ENCODE measurements around the gene KDM4B. TPM values are rescaled to one million over a fixed set of nuclear protein-coding genes. Genes with fewer than 3 reads are reported as not detected.

Gene KDM4B
- total RNA-seq, 2 donors from 2014 or later = 21.0 to 44.8 TPM

GRCh38 chr19:4976401-4977298, 7.7 kb downstream of the KDM4B start:
- ATAC-seq (no peak), DNase-seq (ENCODE audit: low spot score in 2 of 2) (no peak)
- no peaks in the 10 kb centered on the region for H3K9me3 Mint-ChIP-seq
- no peaks in the 10 kb centered on the region for H3K36me3 Mint-ChIP-seq
- H3K27ac Mint-ChIP-seq = no peak overlapping the region

DNA sequence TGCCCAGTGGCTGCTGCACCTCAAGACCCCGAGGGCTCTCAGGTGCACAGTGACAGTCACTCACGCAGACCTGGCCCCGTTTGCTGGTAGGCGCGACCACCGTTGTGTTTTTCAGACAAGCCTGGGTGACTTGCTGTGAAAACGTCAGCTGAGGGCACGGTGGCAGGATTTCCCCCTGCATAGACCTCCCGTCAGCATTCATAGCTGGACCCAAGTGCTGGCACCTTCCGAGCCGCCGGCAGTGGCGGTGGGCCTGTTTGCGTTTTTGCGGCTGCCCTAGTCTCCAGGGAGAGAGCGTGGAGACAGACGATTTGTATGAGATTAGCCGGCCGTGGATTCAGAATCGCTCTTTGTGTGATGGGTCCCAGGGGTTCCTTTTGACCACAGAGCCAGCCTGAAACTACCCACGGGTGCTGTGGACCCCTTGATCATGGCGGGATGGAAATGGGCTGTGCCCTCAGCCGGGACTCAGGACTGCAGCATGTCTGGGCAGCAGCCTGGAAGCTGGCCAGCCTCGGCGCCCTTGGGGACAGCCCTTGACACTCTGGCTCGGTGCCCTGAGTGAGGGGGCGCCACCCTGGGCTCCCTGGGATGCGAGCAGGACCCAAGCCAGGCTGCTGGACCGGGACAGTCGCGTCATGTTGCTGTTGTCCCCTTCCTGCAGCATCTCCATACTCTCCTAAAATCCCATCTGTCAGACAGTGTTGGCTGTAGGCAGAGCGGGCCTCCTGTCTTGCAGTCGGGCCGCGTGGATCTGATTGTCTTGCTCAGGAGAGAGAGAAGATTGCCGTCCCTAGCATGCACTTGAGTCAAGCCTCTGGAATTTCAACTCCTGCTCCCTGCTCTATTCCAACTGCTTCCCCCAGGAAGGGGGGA, 8.6 kb downstream of the KDM4B start:
- Mint-ChIP-seq H3K27ac (no peak overlapping the region), H3K36me3 (no peaks in the 10 kb centered on the region), H3K9me3 (no peaks in the 10 kb centered on the region)
- DNase-seq (ENCODE audit: low spot score in 2 of 2) (no peak), ATAC-seq (no peak)

DNA sequence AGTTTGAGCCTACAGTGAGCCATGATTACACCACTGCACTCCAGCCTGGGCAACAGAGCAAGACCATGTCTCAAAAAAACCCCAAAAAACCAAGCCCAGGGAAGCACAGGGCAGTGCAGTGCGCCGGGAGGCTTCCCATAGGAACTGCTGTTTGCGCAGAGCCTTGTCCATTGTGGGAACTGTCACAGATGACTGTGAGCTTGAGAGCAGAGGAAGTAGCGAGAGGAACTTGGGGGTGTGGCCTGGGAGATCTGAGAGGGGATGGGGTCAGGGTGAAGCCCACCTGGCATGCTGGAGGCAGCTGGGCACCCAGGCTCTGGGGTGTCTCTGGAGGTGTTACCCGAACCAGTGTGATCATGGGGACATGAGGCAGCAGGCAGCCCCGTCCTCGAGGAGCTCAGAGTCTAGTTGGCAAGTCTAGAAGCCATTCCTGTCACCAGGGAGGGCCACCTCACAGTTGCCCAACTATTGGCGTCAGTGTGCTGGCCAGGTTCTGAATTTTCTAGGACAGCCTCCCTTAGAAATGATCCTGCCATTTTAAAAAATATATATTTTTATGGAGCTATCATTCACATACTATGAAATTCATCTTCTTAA, 10.4 kb downstream of the KDM4B start:
- peak overlapping the region; percentile 22 to 60 for H3K27ac Mint-ChIP-seq
- H3K36me3 Mint-ChIP-seq = no peaks in the 10 kb centered on the region
- ATAC-seq = no peak
- DNase-seq (ENCODE audit: low spot score in 2 of 2) = no peak
- H3K9me3 Mint-ChIP-seq = no peaks in the 10 kb centered on the region

GRCh38 chr19:4980067-4980466, 11.2 kb downstream of the KDM4B start:
- Mint-ChIP-seq H3K9me3 (no peaks in the 10 kb centered on the region), H3K36me3 (no peaks in the 10 kb centered on the region), H3K27ac (no peak overlapping the region)
- ATAC-seq (no peak), DNase-seq (ENCODE audit: low spot score in 2 of 2) (no peak)

DNA sequence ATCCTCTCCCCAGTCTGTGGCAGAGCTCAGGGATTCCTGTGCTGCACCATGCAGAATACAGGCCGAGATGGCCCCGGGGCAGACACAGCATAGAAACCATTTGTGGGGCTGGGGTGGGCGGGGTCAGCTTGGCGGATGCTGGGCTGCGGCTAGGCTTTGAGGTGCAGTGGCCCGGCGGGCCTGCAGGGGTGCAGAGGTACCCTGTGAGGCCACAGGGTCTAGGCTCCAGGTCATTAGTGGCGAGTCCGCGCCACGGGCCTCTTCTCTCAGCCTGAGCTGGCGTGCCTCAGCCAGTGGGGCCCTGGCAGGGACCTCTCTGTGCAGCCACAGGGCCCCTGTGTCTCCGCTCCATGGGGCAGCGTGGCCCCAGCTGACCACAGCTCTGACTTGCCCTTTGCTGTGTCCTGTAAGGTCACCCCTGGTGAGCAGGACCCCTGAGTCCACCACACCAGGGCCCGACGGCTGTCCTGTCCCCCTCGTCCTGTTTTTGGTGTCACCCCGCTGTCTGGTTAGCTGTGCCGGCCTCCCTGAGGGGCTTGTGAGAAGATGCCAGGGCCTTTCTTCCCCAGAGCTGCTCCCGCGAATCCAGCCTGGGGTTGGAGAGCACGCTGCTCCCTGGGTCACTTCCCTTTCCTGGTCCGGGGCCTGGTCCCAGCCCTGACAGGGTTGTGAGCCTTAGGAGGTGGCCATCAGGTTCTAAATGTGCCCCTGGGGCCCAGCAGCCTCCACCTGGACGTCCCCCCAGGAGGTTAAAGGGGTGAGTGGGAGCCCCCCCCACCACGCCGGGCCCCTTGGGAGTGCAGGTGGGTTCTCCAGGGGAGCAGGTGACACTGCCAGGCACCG, 12.1 kb downstream of the KDM4B start:
- Mint-ChIP-seq H3K27ac (peak overlapping the region in 1 of 2 donors; percentile 56), H3K9me3 (no peaks in the 10 kb centered on the region), H3K36me3 (no peaks in the 10 kb centered on the region)
- DNase-seq (ENCODE audit: low spot score in 2 of 2) (no peak), ATAC-seq (peak in 1 of 2 donors; percentile 13)

DNA sequence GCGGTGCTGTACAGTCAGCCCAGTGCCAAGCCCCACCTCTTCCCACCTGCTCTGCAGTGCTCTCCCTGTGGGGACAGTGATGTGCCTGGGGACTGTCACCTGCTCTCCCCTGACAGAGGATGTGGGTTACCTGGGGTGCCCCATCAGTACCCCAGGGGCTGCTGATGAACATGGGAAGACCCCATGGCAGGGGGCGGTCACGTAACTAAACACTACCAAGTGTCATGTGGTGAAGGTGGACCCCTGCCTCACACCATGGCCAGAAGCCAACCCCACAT, 12.7 kb downstream of the KDM4B start:
- DNase-seq (ENCODE audit: low spot score in 2 of 2) (no peak), ATAC-seq (no peak)
- H3K9me3 Mint-ChIP-seq = no peaks in the 10 kb centered on the region
- H3K36me3 Mint-ChIP-seq = no peaks in the 10 kb centered on the region
- H3K27ac Mint-ChIP-seq = no peak overlapping the region

DNA sequence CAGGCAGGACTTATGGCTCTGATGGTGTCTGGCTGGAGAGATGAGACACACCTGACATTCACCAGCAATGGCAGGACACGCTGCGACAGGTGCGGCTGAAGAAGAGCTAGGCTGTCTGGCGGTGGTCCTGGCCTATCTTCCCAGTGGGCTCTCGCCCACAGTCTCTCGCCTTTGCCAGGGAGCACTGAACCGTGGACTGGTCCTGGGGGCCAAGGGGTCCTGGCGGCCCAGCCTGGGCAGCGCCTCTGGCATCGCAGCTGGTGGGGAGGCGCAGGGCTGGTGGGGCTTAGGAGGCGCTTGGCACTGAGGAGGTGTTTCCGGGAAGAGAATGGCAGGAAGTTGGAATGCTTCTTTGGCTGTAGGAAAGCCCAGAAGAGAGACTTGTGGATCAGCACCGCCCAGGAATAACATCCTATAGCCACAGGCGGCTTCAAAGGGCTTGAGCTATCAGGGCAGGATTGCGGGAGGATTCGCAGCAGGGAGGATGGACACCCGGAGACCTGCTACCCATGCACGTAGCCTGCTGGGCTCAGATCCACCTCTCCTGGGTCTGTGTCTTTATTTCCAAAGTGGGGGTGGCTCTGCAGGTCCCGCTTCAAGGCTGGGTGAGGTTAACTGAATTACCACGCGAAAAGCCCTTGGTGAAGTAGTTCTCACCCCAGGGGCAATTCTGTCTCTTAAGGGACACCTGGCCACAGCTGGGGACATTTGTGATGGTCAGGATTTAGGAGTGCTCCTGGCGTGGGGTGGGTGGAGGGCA, 14.6 kb downstream of the KDM4B start:
- H3K36me3 Mint-ChIP-seq = no peaks in the 10 kb centered on the region
- no peak for ATAC-seq
- H3K27ac Mint-ChIP-seq = peak overlapping the region in 1 of 2 donors; percentile 65
- H3K9me3 Mint-ChIP-seq = no peaks in the 10 kb centered on the region
- no peak for DNase-seq (ENCODE audit: low spot score in 2 of 2)

DNA sequence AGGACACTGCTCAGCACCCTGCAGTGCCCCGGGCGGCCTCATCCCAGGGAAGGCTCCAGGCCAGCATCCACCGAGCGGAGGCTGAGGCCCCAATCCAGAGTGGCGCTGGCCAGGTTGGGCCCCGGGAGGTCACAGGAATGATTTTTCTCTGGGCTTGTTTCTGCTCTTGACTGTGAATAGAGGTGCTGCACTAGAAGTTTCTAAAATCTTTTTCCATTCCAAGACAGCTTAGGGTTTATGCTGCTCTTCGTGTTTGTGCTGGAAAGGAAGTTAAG, 15.1 kb downstream of the KDM4B start:
- Mint-ChIP-seq H3K27ac (no peak overlapping the region), H3K36me3 (no peaks in the 10 kb centered on the region), H3K9me3 (no peaks in the 10 kb centered on the region)

GRCh38 chr19:4984438-4984990, 15.6 kb downstream of the KDM4B start:
- Mint-ChIP-seq H3K9me3 (no peaks in the 10 kb centered on the region), H3K36me3 (no peaks in the 10 kb centered on the region), H3K27ac (no peak overlapping the region)
- DNase-seq (ENCODE audit: low spot score in 2 of 2) = no peak
- ATAC-seq = no peak

More for the DNA sequence above, 15.1 kb downstream of the KDM4B start:
- ATAC-seq (no peak), DNase-seq (ENCODE audit: low spot score in 2 of 2) (no peak)

GRCh38 chr19:4985551-4985991, 16.7 kb downstream of the KDM4B start:
- Mint-ChIP-seq H3K9me3 (no peaks in the 10 kb centered on the region), H3K27ac (peak overlapping the region in 1 of 2 donors; percentile 66), H3K36me3 (peaks cover 0 to 6% of the 10 kb centered on the region in 2 donors)
- DNase-seq (ENCODE audit: low spot score in 2 of 2) = no peak
- ATAC-seq = no peak

- H3K27ac Mint-ChIP-seq = peak overlapping the region in 1 of 2 donors; percentile 66
- H3K36me3 Mint-ChIP-seq = peaks cover 0 to 6% of the 10 kb centered on the region in 2 donors
- no peak for ATAC-seq
- no peak for DNase-seq (ENCODE audit: low spot score in 2 of 2)
- no peaks in the 10 kb centered on the region for H3K9me3 Mint-ChIP-seq
Measured at GRCh38 chr19:4986056-4986455, 17.1 kb downstream of the KDM4B start.

DNA sequence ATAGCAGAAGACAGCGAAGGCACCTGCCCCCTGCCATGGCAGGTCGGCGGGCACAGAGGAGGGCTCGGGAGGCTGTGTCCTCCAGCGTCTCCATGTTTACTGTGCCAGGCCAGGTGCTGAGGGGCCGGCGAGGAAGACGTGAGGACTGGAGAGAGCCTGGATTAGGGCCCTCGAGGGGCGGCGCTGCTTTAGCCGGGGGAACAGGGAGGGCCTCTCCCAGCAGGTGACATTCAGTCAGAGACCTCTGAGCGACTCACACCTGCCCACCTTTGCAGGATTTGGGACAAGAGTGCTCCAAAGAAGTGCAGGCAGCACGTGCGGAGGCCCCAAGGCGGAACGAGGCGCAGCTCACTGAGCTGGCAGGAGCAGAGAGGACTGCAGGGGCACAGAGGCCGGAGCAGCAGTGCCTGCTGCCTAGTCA, 17.6 kb downstream of the KDM4B start:
- H3K27ac Mint-ChIP-seq = peak overlapping the region; percentile 66 to 82
- DNase-seq (ENCODE audit: low spot score in 2 of 2) (no peak), ATAC-seq (no peak)
- H3K36me3 Mint-ChIP-seq = peaks cover 0 to 8% of the 10 kb centered on the region in 2 donors
- H3K9me3 Mint-ChIP-seq = no peaks in the 10 kb centered on the region

DNA sequence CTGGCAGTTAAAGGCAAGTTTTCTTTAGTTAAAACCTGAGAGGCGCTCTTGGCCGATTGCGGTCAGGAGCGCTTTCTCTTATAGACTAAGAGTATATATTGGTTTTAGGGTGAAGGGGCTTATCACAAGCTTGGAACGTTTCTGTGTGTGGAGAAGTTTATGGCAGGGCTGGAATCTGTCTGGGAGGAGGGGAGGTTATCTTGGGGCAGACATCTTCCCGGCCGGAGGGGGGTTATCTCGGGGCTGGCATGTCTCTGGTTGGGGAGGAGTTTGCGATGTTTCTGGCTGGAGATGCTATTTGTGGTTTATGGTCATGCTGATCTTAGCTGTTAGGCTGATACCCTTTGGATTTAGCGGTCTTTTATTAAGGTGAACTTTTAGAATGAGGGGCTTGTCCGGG, 18.3 kb downstream of the KDM4B start:
- no peaks in the 10 kb centered on the region for H3K9me3 Mint-ChIP-seq
- ATAC-seq = no peak
- peak overlapping the region; percentile 18 to 22 for H3K27ac Mint-ChIP-seq

DNA sequence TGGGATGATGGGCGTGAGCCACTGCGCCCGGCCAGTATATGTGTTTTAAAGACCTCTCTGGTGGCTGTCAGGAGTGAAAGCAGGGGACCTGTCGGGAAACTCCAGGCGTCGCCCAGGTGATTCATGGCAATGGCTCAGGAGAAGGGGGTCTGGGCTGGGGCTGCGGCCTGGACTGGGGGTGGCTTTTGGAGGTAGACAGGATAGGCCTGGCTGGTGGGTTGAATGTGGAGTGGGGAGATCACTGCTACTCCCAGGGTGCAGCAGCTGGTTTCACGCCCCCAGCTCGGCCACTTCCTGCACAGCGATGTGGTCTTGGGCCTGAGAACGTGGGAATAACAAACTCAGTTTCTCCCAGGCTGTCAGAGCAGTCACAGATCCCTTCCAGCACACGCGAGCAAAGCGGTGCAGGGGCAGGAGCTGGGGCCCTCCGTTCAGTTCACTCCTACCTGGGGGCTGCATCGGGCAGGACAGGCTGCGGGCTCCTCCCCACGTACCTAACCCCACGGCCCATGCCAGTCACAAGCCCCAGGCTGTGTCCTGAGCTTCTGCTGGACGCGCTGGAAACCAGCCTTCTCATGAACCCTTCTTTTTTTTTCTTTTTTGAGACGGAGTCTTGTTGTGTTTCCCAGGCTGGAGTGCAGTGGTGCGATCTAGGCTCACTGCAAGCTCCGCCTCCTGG, 18.9 kb downstream of the KDM4B start:
- Mint-ChIP-seq H3K27ac (peak overlapping the region; percentile 18 to 22), H3K9me3 (no peaks in the 10 kb centered on the region), H3K36me3 (peaks cover 6 to 18% of the 10 kb centered on the region in 2 donors)
- ATAC-seq (no peak), DNase-seq (ENCODE audit: low spot score in 2 of 2) (no peak)

More for the DNA sequence above, 18.3 kb downstream of the KDM4B start:
- H3K36me3 Mint-ChIP-seq = peaks cover 2 to 12% of the 10 kb centered on the region in 2 donors
- DNase-seq (ENCODE audit: low spot score in 2 of 2) = no peak

DNA sequence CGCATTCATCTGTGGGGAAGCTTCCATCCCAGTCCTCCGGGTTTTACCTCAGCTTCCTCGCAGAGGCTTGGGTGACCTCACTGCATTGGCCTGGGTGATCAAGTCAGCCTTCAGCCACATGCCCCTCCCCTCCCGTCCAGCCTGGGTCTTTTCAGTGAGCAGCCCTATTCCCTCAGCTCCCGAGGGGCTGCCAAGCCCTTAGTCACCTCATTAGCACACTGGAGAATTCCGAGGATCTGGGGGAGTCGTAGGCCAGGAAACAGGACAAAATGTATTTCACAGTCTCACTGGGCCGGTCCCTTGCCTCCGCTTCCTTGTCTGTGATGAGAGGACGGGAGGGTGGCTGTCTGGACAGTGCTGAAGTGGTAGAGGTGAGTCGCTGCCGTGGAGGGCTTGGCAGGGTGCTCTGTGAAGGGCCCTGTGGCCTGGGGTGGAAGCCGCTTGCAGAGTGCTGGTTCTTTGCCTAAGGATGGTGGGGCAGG, 19.9 kb downstream of the KDM4B start:
- Mint-ChIP-seq H3K9me3 (no peaks in the 10 kb centered on the region), H3K27ac (no peak overlapping the region), H3K36me3 (peaks cover 6 to 19% of the 10 kb centered on the region in 2 donors)
- no peak for ATAC-seq
- no peak for DNase-seq (ENCODE audit: low spot score in 2 of 2)
